GM15510 (cell line): ENCODE data around the gene BICRAL.

Source experiments
- POLR2A ChIP-seq: IDR thresholded peaks from 3 replicates; pipeline ENCODE4 v1.6.1; 2011; ENCODE audit warnings: borderline replicate concordance; ENCODE audit not compliant: insufficient read length; ENCODE audit errors: extremely low read depth

The BICRAL gene

GRCh38 chr6:42846505-42846904, 64.7 kb downstream of the BICRAL start:
- no peak for TF ChIP-seq POLR2A

GRCh38 chr6:42848700-42849099, 66.8 kb downstream of the BICRAL start:
- TF ChIP-seq POLR2A = no peak

GRCh38 chr6:42851599-42851998, 69.7 kb downstream of the BICRAL start:
- TF ChIP-seq POLR2A = no peak

GRCh38 chr6:42860036-42860435, 78.2 kb downstream of the BICRAL start:
- no peak for TF ChIP-seq POLR2A

GRCh38 chr6:42860481-42860880, 78.6 kb downstream of the BICRAL start:
- TF ChIP-seq POLR2A = no peak

GRCh38 chr6:42864602-42865001, 82.8 kb downstream of the BICRAL start:
- no peak for TF ChIP-seq POLR2A

- no peak for TF ChIP-seq POLR2A
Measured at GRCh38 chr6:42870145-42870936, 88.5 kb downstream of the BICRAL start.

- no peak for TF ChIP-seq POLR2A
Measured at GRCh38 chr6:42871711-42872110, 89.9 kb downstream of the BICRAL start.

- TF ChIP-seq POLR2A = no peak
Measured at GRCh38 chr6:42873313-42873712, 91.5 kb downstream of the BICRAL start.

- TF ChIP-seq POLR2A = no peak
Measured at GRCh38 chr6:42877695-42878094, 95.8 kb downstream of the BICRAL start.

GRCh38 chr6:42879372-42880239, 97.8 kb downstream of the BICRAL start, which contains the start of gene RPL7L1:
Gene RPL7L1, plus strand, starts transcription at chr6:42879616. Its CDS starts 295 bp downstream, at chr6:42879911.
- peak; percentile 81 for TF ChIP-seq POLR2A

- no peak for TF ChIP-seq POLR2A
Measured at GRCh38 chr6:42885702-42886101, 103.8 kb downstream of the BICRAL start.

GRCh38 chr6:42889815-42890214, 108.0 kb downstream of the BICRAL start:
- TF ChIP-seq POLR2A = no peak

GRCh38 chr6:42890311-42891198, 108.7 kb downstream of the BICRAL start:
- TF ChIP-seq POLR2A = peak; percentile 93
